22Rv1 (cell line): ENCODE results near the gene SUSD3.
"Not testable (repeated sequence)": the region's sequence is repeated elsewhere in the genome, so short reads cannot be mapped to it uniquely, and the experiment has no call there.

Experiments used
- H3K27ac ChIP-seq: fragments of 450-650 bp; 2 replicates; pipeline ENCODE4 v1.5.1; 2017
- CTCF ChIP-seq: fragments of 450-650 bp; IDR thresholded peaks from 2 replicates; pipeline ENCODE4 v1.5.1; 2017; ENCODE audit warnings: mild to moderate bottlenecking
- ZFX ChIP-seq: fragments of 450-650 bp; IDR thresholded peaks from 2 replicates; pipeline ENCODE4 v1.6.1; 2017; ENCODE audit warnings: antibody characterized with exemption, borderline replicate concordance

Gene SUSD3

GRCh38 chr9:93096131-93096802 lies 37.8 kb downstream of the SUSD3 start, which contains the start of gene CARD19:
Gene CARD19 (plus strand): TSS chr9:93096217. CDS start chr9:93096346, 129 bp downstream.
- peak within 1 kb of the TSS; percentile 80 for H3K27ac ChIP-seq
- TF ChIP-seq CTCF (no peak), ZFX (no peak)

DNA sequence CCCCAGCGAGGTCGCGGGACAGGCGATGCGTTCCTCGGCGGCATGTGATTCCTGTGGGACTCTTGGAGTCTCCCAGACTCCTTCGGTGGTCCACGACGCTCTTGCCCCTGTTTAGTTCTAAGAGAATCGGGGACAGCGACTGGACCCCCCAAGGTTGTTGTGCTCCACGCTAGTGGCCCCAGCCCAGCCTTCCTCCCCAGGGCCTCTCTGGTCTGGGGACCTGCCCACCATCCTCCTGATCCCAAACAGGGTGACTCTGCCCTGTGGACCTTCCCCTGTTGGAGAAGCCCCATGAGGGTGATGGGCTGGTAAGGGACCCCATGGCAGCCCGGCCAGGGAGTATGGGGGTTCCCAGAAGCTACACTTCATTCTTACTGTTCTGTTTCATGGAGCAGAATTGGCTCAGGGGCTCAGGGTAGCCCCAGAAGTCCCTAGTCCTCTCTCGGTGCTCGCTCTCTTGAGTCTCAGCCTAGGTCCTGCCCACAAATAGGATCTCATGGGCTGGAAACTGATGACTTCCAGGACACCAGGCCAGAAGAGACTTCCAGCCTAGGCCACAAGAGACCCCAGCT lies 38.4 kb downstream of the SUSD3 start:
- peak overlapping the region; percentile 70 for H3K27ac ChIP-seq

GRCh38 chr9:93097511-93098201 lies 39.2 kb downstream of the SUSD3 start:
- H3K27ac ChIP-seq = peak overlapping the region; percentile 27
- TF ChIP-seq CTCF (no peak), ZFX (no peak)

More for the DNA sequence above, 38.4 kb downstream of the SUSD3 start:
- TF ChIP-seq CTCF (no peak), ZFX (no peak)

DNA sequence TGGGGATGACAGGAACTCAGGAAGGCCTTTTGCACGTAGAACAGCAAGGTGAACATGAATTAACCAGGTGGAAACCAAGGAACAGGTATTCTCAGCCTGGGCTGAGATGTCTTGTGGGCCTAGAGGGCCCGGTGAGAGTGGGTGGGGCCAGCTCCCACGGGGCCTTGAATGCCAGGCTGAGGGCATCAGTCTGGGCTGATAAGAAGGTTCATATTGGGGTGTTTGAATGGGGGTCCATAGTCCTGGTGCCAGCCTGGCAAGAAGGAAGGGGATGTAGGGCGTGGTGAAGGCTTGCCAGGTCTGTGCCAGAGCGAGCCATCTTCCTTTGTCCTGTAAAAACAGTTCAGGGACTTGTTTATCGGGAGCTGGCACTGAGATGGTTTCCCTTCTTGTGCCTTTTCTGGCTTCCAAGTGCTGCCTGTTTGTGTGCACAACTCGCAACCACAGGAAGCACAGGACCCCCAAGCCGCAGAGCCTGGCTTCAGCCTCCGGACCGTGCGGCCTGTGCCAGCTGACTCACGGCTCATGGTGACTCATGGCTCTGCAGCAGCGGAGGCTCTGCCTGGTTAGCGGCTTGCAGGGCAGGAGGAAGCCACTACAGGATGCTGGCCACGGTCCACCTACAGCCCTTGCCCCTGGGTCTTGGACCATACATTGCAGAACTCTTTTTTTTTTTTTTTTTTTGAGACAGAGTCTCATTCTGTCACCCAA lies 39.9 kb downstream of the SUSD3 start:
- H3K27ac ChIP-seq = peak overlapping the region; percentile 27; the same call in 1 of the 2 replicates

GRCh38 chr9:93099551-93100275 lies 41.2 kb downstream of the SUSD3 start:
- H3K27ac ChIP-seq = no peak overlapping the region
- TF ChIP-seq CTCF = no peak
- TF ChIP-seq ZFX = no peak

More for the DNA sequence above, 39.9 kb downstream of the SUSD3 start:
- TF ChIP-seq ZFX = no peak
- TF ChIP-seq CTCF = no peak

- no peak overlapping the region for H3K27ac ChIP-seq
- no peak for TF ChIP-seq ZFX
- no peak for TF ChIP-seq CTCF
These were observed 41.8 kb downstream of the SUSD3 start for GRCh38 chr9:93100276-93100636.

GRCh38 chr9:93101086-93101485 lies 42.6 kb downstream of the SUSD3 start:
- not testable (repeated sequence) for H3K27ac ChIP-seq
